ENCODE data around the gene CCR7.

- no peak for TF ChIP-seq RFX5 (IDR thresholded peaks at IDR 0.05; ENCODE audit: low read length)
- TF ChIP-seq CTCF (IDR thresholded peaks at IDR 0.05) = no peak
- TF ChIP-seq EZH2phosphoT487 (IDR thresholded peaks at IDR 0.05; ENCODE audit: borderline replicate concordance, low read depth) = no peak
- no peak for TF ChIP-seq CHD2 (IDR thresholded peaks at IDR 0.05; ENCODE audit: low read length, partially characterized antibody)
- TF ChIP-seq GABPA (IDR thresholded peaks at IDR 0.05; ENCODE audit: low read depth) = no peak
- TF ChIP-seq YY1 (IDR thresholded peaks at IDR 0.05; ENCODE audit: low read depth) = no peak
- no peak for TF ChIP-seq SMC3 (IDR thresholded peaks at IDR 0.05; ENCODE audit: low read depth, low read length)
- TF ChIP-seq REST (IDR thresholded peaks at IDR 0.05; ENCODE audit: low read depth, low read length) = no peak
- TF ChIP-seq FOXJ3 (CRISPR knock-in tag; IDR thresholded peaks at IDR 0.05) = no peak
- no peak for TF ChIP-seq RXRA (IDR thresholded peaks at IDR 0.05; ENCODE audit: borderline replicate concordance, low read depth)
These were observed 32.5 kb upstream of the CCR7 start for GRCh38 chr17:40597556-40598300.

Measured in SK-N-SH (cell line).